Measurements from ENCODE around the gene RAX.

RAX gene

GRCh38 chr18:59267503-59268126, 5.6 kb downstream of the RAX start:
- Histone ChIP-seq H3K27me3 (ENCODE audit: insufficient read depth, poor library complexity, severe bottlenecking) (peaks cover 94% of the 10 kb centered on the region), H3K4me3 (replicated peaks; ENCODE audit: insufficient read depth, low read length) (no peak overlapping the region), H3K27ac (replicated peaks) (no peak overlapping the region)
- no peak for DNase-seq (ENCODE audit: low read depth in 1 of 2, low spot score in 1 of 2)
- TF ChIP-seq POLR2AphosphoS5 (IDR thresholded peaks at IDR 0.05; ENCODE audit: low read depth) = no peak
- TF ChIP-seq CTCF (IDR thresholded peaks at IDR 0.05; ENCODE audit: insufficient read depth, low read length) = no peak
- TF ChIP-seq REST (IDR thresholded peaks at IDR 0.05; ENCODE audit: insufficient replicate concordance, low read depth) = no peak
- TF ChIP-seq GABPA (IDR thresholded peaks at IDR 0.05; ENCODE audit: low read depth) = no peak
- TF ChIP-seq SPI1 (IDR thresholded peaks at IDR 0.05; ENCODE audit: borderline replicate concordance, low read depth) = no peak

GRCh38 chr18:59266886-59267502, 6.3 kb downstream of the RAX start:
- Histone ChIP-seq H3K27ac (replicated peaks) (no peak overlapping the region), H3K27me3 (ENCODE audit: insufficient read depth, poor library complexity, severe bottlenecking) (peaks cover 88% of the 10 kb centered on the region), H3K4me3 (replicated peaks; ENCODE audit: insufficient read depth, low read length) (no peak overlapping the region)
- no peak for DNase-seq (ENCODE audit: low read depth in 1 of 2, low spot score in 1 of 2)
- TF ChIP-seq REST (IDR thresholded peaks at IDR 0.05; ENCODE audit: insufficient replicate concordance, low read depth) (no peak), POLR2AphosphoS5 (IDR thresholded peaks at IDR 0.05; ENCODE audit: low read depth) (no peak), SPI1 (IDR thresholded peaks at IDR 0.05; ENCODE audit: borderline replicate concordance, low read depth) (no peak), GABPA (IDR thresholded peaks at IDR 0.05; ENCODE audit: low read depth) (no peak), CTCF (IDR thresholded peaks at IDR 0.05; ENCODE audit: insufficient read depth, low read length) (no peak)

- Histone ChIP-seq H3K27ac (replicated peaks) (no peak overlapping the region), H3K27me3 (ENCODE audit: insufficient read depth, poor library complexity, severe bottlenecking) (peaks cover 83% of the 10 kb centered on the region), H3K4me3 (replicated peaks; ENCODE audit: insufficient read depth, low read length) (no peak overlapping the region)
Measured at GRCh38 chr18:59266459-59266858, 6.8 kb downstream of the RAX start.

GRCh38 chr18:59265974-59266369, 7.3 kb downstream of the RAX start:
- H3K4me3 ChIP-seq (replicated peaks; ENCODE audit: insufficient read depth, low read length) = no peak overlapping the region
- no peak for TF ChIP-seq CTCF (IDR thresholded peaks at IDR 0.05; ENCODE audit: insufficient read depth, low read length)
- TF ChIP-seq GABPA (IDR thresholded peaks at IDR 0.05; ENCODE audit: low read depth) = no peak
- DNase-seq (ENCODE audit: low read depth in 1 of 2, low spot score in 1 of 2) = no peak
- no peak overlapping the region for H3K27ac ChIP-seq (replicated peaks)
- peaks cover 78% of the 10 kb centered on the region for H3K27me3 ChIP-seq (ENCODE audit: insufficient read depth, poor library complexity, severe bottlenecking)

More at GRCh38 chr18:59266459-59266858, 6.8 kb downstream of the RAX start:
- no peak for DNase-seq (ENCODE audit: low read depth in 1 of 2, low spot score in 1 of 2)
- TF ChIP-seq SPI1 (IDR thresholded peaks at IDR 0.05; ENCODE audit: borderline replicate concordance, low read depth) (no peak), POLR2AphosphoS5 (IDR thresholded peaks at IDR 0.05; ENCODE audit: low read depth) (no peak), GABPA (IDR thresholded peaks at IDR 0.05; ENCODE audit: low read depth) (no peak)
